ENCODE measurements around the gene KLHL15.
A peak's percentile ranks its signal among the peaks of the same experiment; 100 is the strongest.
"Not testable (repeated sequence)": the region's sequence is repeated elsewhere in the genome, so short reads cannot be mapped to it uniquely, and the experiment has no call there.

KLHL15 gene

GRCh38 chrX:24014388-24015018 is 12.5 kb downstream of the KLHL15 start:
- peak; percentile 1 for DNase-seq

GRCh38 chrX:24012266-24012665 is 14.7 kb downstream of the KLHL15 start:
- no peak for DNase-seq

GRCh38 chrX:24005867-24006266 is 21.1 kb downstream of the KLHL15 start:
- DNase-seq: no peak

- no peak for DNase-seq
Observed at GRCh38 chrX:24005028-24005427, 22.0 kb downstream of the KLHL15 start.

GRCh38 chrX:24002792-24003191 is 24.2 kb downstream of the KLHL15 start:
- DNase-seq: no peak

- no peak for DNase-seq
Observed at GRCh38 chrX:24002167-24002566, 24.8 kb downstream of the KLHL15 start.

GRCh38 chrX:23999671-24000070 is 27.3 kb downstream of the KLHL15 start:
- no peak for DNase-seq

GRCh38 chrX:23993012-23993633 is 33.9 kb downstream of the KLHL15 start:
- DNase-seq: no peak

GRCh38 chrX:23992431-23992830 is 34.6 kb downstream of the KLHL15 start:
- no peak for DNase-seq

GRCh38 chrX:23990455-23990854 is 36.5 kb downstream of the KLHL15 start:
- DNase-seq: no peak

GRCh38 chrX:23989689-23990088 is 37.3 kb downstream of the KLHL15 start:
- DNase-seq: no peak

- no peak for DNase-seq
Observed at GRCh38 chrX:23982891-23983290, 44.1 kb downstream of the KLHL15 start.

- DNase-seq: no peak
Observed at GRCh38 chrX:23981711-23982110, 45.3 kb downstream of the KLHL15 start.

- DNase-seq: no peak
Observed at GRCh38 chrX:23981222-23981621, 45.8 kb downstream of the KLHL15 start.

GRCh38 chrX:23980011-23980441 is 47.0 kb downstream of the KLHL15 start:
- DNase-seq: peak; percentile 7

GRCh38 chrX:23978491-23978890 is 48.5 kb downstream of the KLHL15 start:
- peak; percentile 4 for DNase-seq

GRCh38 chrX:23965630-23966029 is 61.4 kb downstream of the KLHL15 start:
- not testable (repeated sequence) for DNase-seq

- no peak for DNase-seq
Observed at GRCh38 chrX:23964191-23964590, 62.8 kb downstream of the KLHL15 start.

- no peak for DNase-seq
Observed at GRCh38 chrX:23959781-23960180, 67.2 kb downstream of the KLHL15 start.

GRCh38 chrX:23954396-23954795 is 72.6 kb downstream of the KLHL15 start:
- no peak for DNase-seq

GRCh38 chrX:23953908-23954269 is 73.1 kb downstream of the KLHL15 start:
- DNase-seq: no peak

- peak; percentile 2 for DNase-seq
Observed at GRCh38 chrX:23952984-23953907, 73.7 kb downstream of the KLHL15 start.

- no peak for DNase-seq
Observed at GRCh38 chrX:23952391-23952790, 74.6 kb downstream of the KLHL15 start.

- peak; percentile 6 for DNase-seq
Observed at GRCh38 chrX:23945206-23945605, 81.8 kb downstream of the KLHL15 start.

Data from eye (tissue), 1 donor.